Ascending aorta (tissue), 2 donors: ENCODE measurements around the gene SFMBT2. TPM values are rescaled to one million over a fixed set of nuclear protein-coding genes. Genes with fewer than 3 reads are reported as not detected.

Experiments used
- DNase-seq, 2 donors: peaks; one replicate each; pipeline ENCODE4 v3.0.0-alpha.2; 2019; ENCODE audit warnings: low spot score in 2 of 2
- H3K27ac ChIP-seq, 2 donors: fragments of 200-600 bp; sonication (generic); one replicate each; pipeline ENCODE4 v1.5.1; 2016 to 2017; ENCODE audit warnings: mild to moderate bottlenecking in 1 of 2
- H3K27me3 ChIP-seq: fragments of 200-600 bp; sonication (generic); one replicate; pipeline ENCODE4 v1.5.1; 2017
- H3K36me3 ChIP-seq, 2 donors: fragments of 200-600 bp; sonication (generic); one replicate each; pipeline ENCODE4 v1.5.1; 2016
- H3K4me1 ChIP-seq, 2 donors: fragments of 200-600 bp; sonication (generic); one replicate each; pipeline ENCODE4 v1.5.1; 2016 to 2017; ENCODE audit warnings: mild to moderate bottlenecking in 1 of 2
- H3K4me3 ChIP-seq, 2 donors: fragments of 200-600 bp; sonication (generic); one replicate each; pipeline ENCODE4 v1.5.1; 2016 to 2017; ENCODE audit warnings: mild to moderate bottlenecking in 1 of 2
- H3K9me3 ChIP-seq, 2 donors: fragments of 200-600 bp; sonication (generic); one replicate each; pipeline ENCODE4 v1.5.1; 2016
- CTCF ChIP-seq, 3 experiments: fragments of 200-600 bp in 2 of 3; fragments of 450-650 bp in 1 of 3; sonication (generic) in 2 of 3; IDR thresholded peaks; one replicate each; pipeline ENCODE4 v1.5.1; 2016 to 2019; ENCODE audit warnings: antibody characterized with exemption in 3 of 3, mild to moderate bottlenecking in 1 of 3, moderate library complexity in 1 of 3
- intact Hi-C: fragments of 100-400 bp; cut with DNase I; formaldehyde crosslinking; loops from one replicate; pipeline ENCODE4 v1.15.1; 2023
- total RNA-seq: library from RNA; depleted of rRNA; stranded (reverse); fragments of >200 nt; gene quantifications from one replicate; pipeline ENCODE4 v1.1.0, GENCODE V29; 2016

The SFMBT2 gene
- 2.2 TPM for total RNA-seq

GRCh38 chr10:7410862-7411670 lies at the start of gene SFMBT2:
SFMBT2 (minus strand) TSS chr10:7411034; CDS start chr10:7381898, 29,136 bp downstream.
- H3K27ac ChIP-seq: peak within 1 kb of the TSS in 1 of 2 donors; percentile 41
- H3K36me3 ChIP-seq: no peaks in the 10 kb centered on the region
- H3K4me3 ChIP-seq: peak within 1 kb of the TSS; percentile 65 to 72
- DNase-seq: no peak
- H3K27me3 ChIP-seq: peaks cover 5% of the 10 kb centered on the region
- no peak for TF ChIP-seq CTCF (IDR thresholded peaks at IDR 0.05)
- no peaks in the 10 kb centered on the region for H3K9me3 ChIP-seq
- intact Hi-C loops: no loop called here
- peaks cover 0 to 10% of the 10 kb centered on the region in 2 donors for H3K4me1 ChIP-seq

DNA sequence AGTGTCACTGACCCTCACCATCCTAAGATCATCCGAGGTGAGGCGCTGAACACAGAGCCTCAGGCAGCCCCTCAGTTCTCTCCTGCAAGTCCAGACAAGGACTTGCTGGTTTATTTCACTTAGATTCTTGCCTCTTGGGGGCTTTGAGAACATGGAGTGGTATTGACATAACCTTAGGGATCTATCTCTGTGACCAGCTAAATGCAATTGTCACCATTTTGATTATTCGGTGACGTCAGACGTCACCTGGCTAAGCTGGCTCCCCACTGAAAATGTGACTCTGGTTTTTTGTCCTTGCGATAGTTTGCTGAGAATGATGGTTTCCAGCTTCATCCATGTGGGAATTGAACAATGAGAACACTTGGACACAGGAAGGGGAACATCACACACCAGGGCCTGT lies 49.2 kb upstream of the SFMBT2 start:
- H3K36me3 ChIP-seq: no peaks in the 10 kb centered on the region
- no peak for DNase-seq
- no peak overlapping the region for H3K4me3 ChIP-seq
- intact Hi-C loops: no loop called here
- H3K27ac ChIP-seq: no peak overlapping the region
- H3K9me3 ChIP-seq: no peaks in the 10 kb centered on the region
- no peaks in the 10 kb centered on the region for H3K27me3 ChIP-seq
- no peak for TF ChIP-seq CTCF (IDR thresholded peaks at IDR 0.05)
- H3K4me1 ChIP-seq: no peaks in the 10 kb centered on the region

DNA sequence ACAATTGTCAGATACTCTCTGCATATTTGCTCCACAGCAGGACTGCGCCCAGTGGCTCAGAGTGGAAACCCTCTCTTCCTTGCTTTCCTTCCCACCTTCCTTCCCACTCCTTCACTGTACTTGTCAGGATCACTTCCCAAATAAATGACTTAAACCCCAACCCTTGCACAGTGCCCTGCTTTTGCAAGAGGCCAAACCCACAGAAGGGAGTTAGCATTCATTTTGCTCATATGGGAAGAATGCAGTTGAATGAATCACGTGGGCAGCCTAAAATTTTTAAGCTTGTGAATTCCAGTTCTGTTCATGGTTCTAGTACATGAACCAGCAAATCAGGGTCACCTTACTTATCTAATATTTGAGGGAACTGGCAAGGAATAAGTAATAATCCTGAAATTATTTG lies 47.7 kb upstream of the SFMBT2 start:
- Histone ChIP-seq H3K36me3 (no peaks in the 10 kb centered on the region), H3K27me3 (no peaks in the 10 kb centered on the region), H3K4me3 (no peak overlapping the region), H3K9me3 (no peaks in the 10 kb centered on the region), H3K27ac (no peak overlapping the region), H3K4me1 (no peaks in the 10 kb centered on the region)
- TF ChIP-seq CTCF (IDR thresholded peaks at IDR 0.05): no peak
- no peak for DNase-seq
- intact Hi-C loops: no loop called here

DNA sequence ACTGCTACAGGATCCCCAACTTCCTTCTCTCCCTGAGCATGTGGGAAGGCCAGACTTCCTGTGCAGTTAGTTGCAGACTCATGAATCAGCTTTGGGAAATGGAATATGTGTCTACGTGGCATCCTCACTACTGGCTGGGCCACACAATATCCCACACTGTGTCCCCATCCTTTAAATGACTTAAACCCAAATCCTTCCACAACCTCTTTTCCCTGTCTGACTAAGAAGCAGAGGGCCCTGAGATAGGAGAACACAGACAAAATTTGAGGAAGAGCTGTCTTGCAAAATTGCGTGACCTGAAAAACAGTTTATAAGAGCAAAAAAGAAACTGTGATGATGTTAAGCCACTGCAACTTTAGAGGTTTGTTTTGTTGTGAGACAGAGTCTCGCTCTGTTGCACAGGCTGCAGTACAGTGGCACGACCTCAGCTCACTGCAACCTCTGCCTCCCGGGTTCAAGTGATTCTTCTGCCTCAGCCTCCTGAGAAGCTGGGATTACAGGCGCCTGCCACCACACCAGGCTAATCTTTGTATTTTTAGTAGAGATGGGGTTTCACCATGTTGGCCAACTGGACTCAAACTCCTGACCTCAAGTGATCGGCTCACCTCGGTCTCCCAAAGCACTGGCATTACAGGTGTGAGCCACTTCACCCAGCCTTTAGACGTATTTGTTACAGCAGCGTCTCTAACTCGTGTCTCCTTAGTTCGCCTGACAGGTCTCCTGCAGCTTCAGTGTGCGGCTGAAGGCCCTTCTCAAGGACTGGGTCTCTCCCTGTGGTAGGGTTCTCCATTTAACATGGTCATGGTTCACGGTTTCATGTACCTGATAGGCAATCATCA lies 46.9 kb upstream of the SFMBT2 start:
- H3K27me3 ChIP-seq: no peaks in the 10 kb centered on the region
- intact Hi-C loops: no loop called here
- H3K36me3 ChIP-seq: no peaks in the 10 kb centered on the region
- H3K27ac ChIP-seq: no peak overlapping the region
- H3K4me1 ChIP-seq: no peaks in the 10 kb centered on the region
- no peak overlapping the region for H3K4me3 ChIP-seq
- no peak for TF ChIP-seq CTCF (IDR thresholded peaks at IDR 0.05)
- H3K9me3 ChIP-seq: no peaks in the 10 kb centered on the region
- DNase-seq: no peak

GRCh38 chr10:7449063-7449695 lies 38.3 kb upstream of the SFMBT2 start:
- Histone ChIP-seq H3K4me3 (no peak overlapping the region), H3K27me3 (no peaks in the 10 kb centered on the region), H3K4me1 (no peaks in the 10 kb centered on the region), H3K9me3 (peaks cover 0 to 6% of the 10 kb centered on the region in 2 donors), H3K27ac (no peak overlapping the region), H3K36me3 (no peaks in the 10 kb centered on the region)
- TF ChIP-seq CTCF (IDR thresholded peaks at IDR 0.05): no peak
- DNase-seq: no peak
- intact Hi-C loops: no loop called here
